Breast epithelium (tissue), 3 donors: ENCODE measurements around the gene FCHO2.

ENCODE experiments used
- CTCF ChIP-seq, 3 donors: fragments of 450-650 bp; IDR thresholded peaks; one replicate each; pipeline ENCODE4 v1.5.1; 2016 to 2017; ENCODE audit warnings: antibody characterized with exemption in 3 of 3, mild to moderate bottlenecking in 3 of 3, moderate library complexity in 3 of 3
- POLR2AphosphoS5 ChIP-seq, 3 donors: sonication (generic); formaldehyde crosslinking; IDR thresholded peaks; one replicate each; pipeline ENCODE4 v1.6.1; 2017; ENCODE audit warnings: antibody characterized with exemption in 3 of 3

GRCh38 chr5:73106335-73106734 is 150.5 kb downstream of the FCHO2 start:
- TF ChIP-seq CTCF (IDR thresholded peaks at IDR 0.05) (no peak), POLR2AphosphoS5 (IDR thresholded peaks at IDR 0.05) (no peak)
